Upper lobe of left lung (tissue), 6 donors: Measurements from ENCODE around the gene GUCY1A1. TPM values are rescaled to one million over a fixed set of nuclear protein-coding genes. Genes with fewer than 3 reads are reported as not detected.

Experiments used
- ATAC-seq, 2 donors: fragments of 200-7000 bp; cut with Tn5 transposase; one replicate each; pipeline ENCODE4 v1.9.1; 2022; ENCODE audit warnings: mild to moderate bottlenecking in 2 of 2, moderate library complexity in 2 of 2; ENCODE audit not compliant: low FRiP score in 2 of 2
- DNase-seq, 2 donors: peaks; one replicate each; pipeline ENCODE4 v3.0.0-alpha.2; 2019 to 2020
- H3K27ac ChIP-seq, 4 donors: fragments of 200-600 bp; sonication (generic); one replicate each; pipeline ENCODE4 v1.5.1; 2016 to 2019
- H3K27me3 ChIP-seq, 4 donors: fragments of 200-600 bp; sonication (generic); one replicate each; pipeline ENCODE4 v1.5.1; 2017 to 2019
- H3K36me3 ChIP-seq, 4 donors: fragments of 200-600 bp; sonication (generic); one replicate each; pipeline ENCODE4 v1.5.1; 2016 to 2019
- H3K4me1 ChIP-seq, 4 donors: fragments of 200-600 bp; sonication (generic); one replicate each; pipeline ENCODE4 v1.5.1; 2018 to 2019
- H3K4me3 ChIP-seq, 4 donors: fragments of 200-600 bp; sonication (generic); one replicate each; pipeline ENCODE4 v1.5.1; 2017 to 2019; ENCODE audit warnings: mild to moderate bottlenecking in 2 of 4, moderate library complexity in 1 of 4
- H3K9me3 ChIP-seq, 4 donors: fragments of 200-600 bp; sonication (generic); one replicate each; pipeline ENCODE4 v1.5.1; 2018 to 2019
- CTCF ChIP-seq, 6 experiments: fragments of 450-650 bp in 4 of 6; fragments of 200-600 bp in 2 of 6; sonication (generic) in 2 of 6; IDR thresholded peaks; one replicate each; pipeline ENCODE4 v1.5.1; 2016 to 2019; ENCODE audit warnings: antibody characterized with exemption in 6 of 6
- EP300 ChIP-seq, 4 donors: sonication (generic); formaldehyde crosslinking; IDR thresholded peaks; one replicate each; pipeline ENCODE4 v1.5.1; 2017; ENCODE audit warnings: antibody characterized with exemption in 4 of 4, control low read depth in 2 of 4
- POLR2A ChIP-seq, 4 donors: fragments of 450-650 bp; IDR thresholded peaks; one replicate each; pipeline ENCODE4 v1.5.1; 2016 to 2017; ENCODE audit warnings: antibody characterized with exemption in 4 of 4, mild to moderate bottlenecking in 2 of 4
- POLR2AphosphoS5 ChIP-seq, 2 donors: sonication (generic); formaldehyde crosslinking; IDR thresholded peaks; one replicate each; pipeline ENCODE4 v1.5.1; 2017; ENCODE audit warnings: antibody characterized with exemption in 2 of 2
- WGBS, 2 donors: methylation state at CpG; one replicate each; pipeline ENCODE4 v1.1.5; 2017 to 2018; 5-methylcytosine and 5-hydroxymethylcytosine counted together
- total RNA-seq, 6 donors: library from RNA; depleted of rRNA in 4 of 6; stranded (reverse); fragments of >200 nt in 4 of 6; gene quantifications; one replicate each; pipeline versions ENCODE4 v1.1.0 to v1.2.1, GENCODE V29; 2016 to 2021
- donor health status: DM: no; HTN: no; CAD: no; lungs with moderate emphysema.
- donor health status: DM: no; HTN: yes; CAD: no; lungs with severe emphysema.

Gene GUCY1A1
- total RNA-seq, 6 donors from 2014 or later, result 19.0 to 67.1 (median 44.2) TPM

- H3K4me3 ChIP-seq, result no peak overlapping the region
- no peaks in the 10 kb centered on the region for H3K36me3 ChIP-seq
- no peaks in the 10 kb centered on the region for H3K9me3 ChIP-seq
- DNase-seq (no peak), ATAC-seq (no peak)
- 55 to 58% methylated on average over 1 of the region's 1 CpG for WGBS, 2 donors
- H3K27ac ChIP-seq, result peak overlapping the region in 3 of 4 donors; percentile 20 to 67 (median 64)
- H3K4me1 ChIP-seq, result peaks cover 0 to 32% (median 17%) of the 10 kb centered on the region in 4 donors
- no peak for TF ChIP-seq EP300 (IDR thresholded peaks at IDR 0.05)
- TF ChIP-seq POLR2A (IDR thresholded peaks at IDR 0.05), result no peak
- TF ChIP-seq CTCF (IDR thresholded peaks at IDR 0.05), result no peak
- no peak for TF ChIP-seq POLR2AphosphoS5 (IDR thresholded peaks at IDR 0.05)
- no peaks in the 10 kb centered on the region for H3K27me3 ChIP-seq
Measured at GRCh38 chr4:155692361-155692760, 25.7 kb downstream of the GUCY1A1 start.

GRCh38 chr4:155693015-155693663 is 26.5 kb downstream of the GUCY1A1 start:
- H3K4me3 ChIP-seq, result no peak overlapping the region
- 42 to 54% methylated on average over 4 of the region's 4 CpGs for WGBS, 2 donors
- peaks cover 0 to 37% (median 17%) of the 10 kb centered on the region in 4 donors for H3K4me1 ChIP-seq
- peak overlapping the region in 3 of 4 donors; percentile 64 to 67 (median 66) for H3K27ac ChIP-seq
- ATAC-seq, result peak; percentile 22 to 79
- no peaks in the 10 kb centered on the region for H3K27me3 ChIP-seq
- H3K9me3 ChIP-seq, result no peaks in the 10 kb centered on the region
- no peaks in the 10 kb centered on the region for H3K36me3 ChIP-seq
- DNase-seq, result no peak
- no peak for TF ChIP-seq EP300 (IDR thresholded peaks at IDR 0.05)
- TF ChIP-seq POLR2AphosphoS5 (IDR thresholded peaks at IDR 0.05), result no peak
- TF ChIP-seq POLR2A (IDR thresholded peaks at IDR 0.05), result no peak
- no peak for TF ChIP-seq CTCF (IDR thresholded peaks at IDR 0.05)

GRCh38 chr4:155694100-155694785 is 27.6 kb downstream of the GUCY1A1 start:
- WGBS, 2 donors, result 33% methylated on average over 2 of the region's 2 CpGs
- H3K4me3 ChIP-seq, result no peak overlapping the region
- ATAC-seq, result no peak
- peaks cover 0 to 3% (median 0%) of the 10 kb centered on the region in 4 donors for H3K9me3 ChIP-seq
- no peak for TF ChIP-seq EP300 (IDR thresholded peaks at IDR 0.05)
- no peak for TF ChIP-seq POLR2A (IDR thresholded peaks at IDR 0.05)
- TF ChIP-seq CTCF (IDR thresholded peaks at IDR 0.05), result no peak
- TF ChIP-seq POLR2AphosphoS5 (IDR thresholded peaks at IDR 0.05), result no peak
- DNase-seq, result no peak
- H3K36me3 ChIP-seq, result peaks cover 0 to 4% (median 0%) of the 10 kb centered on the region in 4 donors
- no peaks in the 10 kb centered on the region for H3K27me3 ChIP-seq
- H3K27ac ChIP-seq, result peak overlapping the region in 3 of 4 donors; percentile 46 to 66 (median 64)
- H3K4me1 ChIP-seq, result peaks cover 0 to 37% (median 17%) of the 10 kb centered on the region in 4 donors

- WGBS, 2 donors, result 33 to 37% methylated on average over 1 of the region's 1 CpG
- ATAC-seq, result no peak
- H3K36me3 ChIP-seq, result peaks cover 0 to 5% (median 0%) of the 10 kb centered on the region in 4 donors
Measured at GRCh38 chr4:155696226-155696625, 29.6 kb downstream of the GUCY1A1 start.

GRCh38 chr4:155696726-155697125 is 30.1 kb downstream of the GUCY1A1 start:
- Histone ChIP-seq H3K9me3 (peaks cover 0 to 3% (median 0%) of the 10 kb centered on the region in 4 donors), H3K4me1 (peaks cover 0 to 50% (median 20%) of the 10 kb centered on the region in 4 donors), H3K27ac (peak overlapping the region in 2 of 4 donors; percentile 7 to 30), H3K4me3 (no peak overlapping the region), H3K36me3 (peaks cover 0 to 5% (median 0%) of the 10 kb centered on the region in 4 donors), H3K27me3 (no peaks in the 10 kb centered on the region)
- no peak for DNase-seq
- no peak for TF ChIP-seq EP300 (IDR thresholded peaks at IDR 0.05)
- TF ChIP-seq CTCF (IDR thresholded peaks at IDR 0.05), result no peak
- TF ChIP-seq POLR2AphosphoS5 (IDR thresholded peaks at IDR 0.05), result no peak
- TF ChIP-seq POLR2A (IDR thresholded peaks at IDR 0.05), result no peak
- WGBS, 2 donors, result 19 to 21% methylated on average over 6 of the region's 6 CpGs
- no peak for ATAC-seq

More at GRCh38 chr4:155696226-155696625, 29.6 kb downstream of the GUCY1A1 start:
- Histone ChIP-seq H3K27me3 (no peaks in the 10 kb centered on the region), H3K9me3 (peaks cover 0 to 3% (median 0%) of the 10 kb centered on the region in 4 donors), H3K4me1 (peaks cover 0 to 49% (median 18%) of the 10 kb centered on the region in 4 donors), H3K4me3 (no peak overlapping the region), H3K27ac (peak overlapping the region in 1 of 4 donors; percentile 50)
- TF ChIP-seq EP300 (IDR thresholded peaks at IDR 0.05) (no peak), POLR2AphosphoS5 (IDR thresholded peaks at IDR 0.05) (no peak)
- no peak for DNase-seq
